ENCODE data around the gene NECTIN1. TPM values are rescaled to one million over a fixed set of nuclear protein-coding genes. Genes with fewer than 3 reads are reported as not detected.

NECTIN1 gene
- total and polyA plus RNA-seq, 7 experiments from 2014 or later = 0.30 to 4.2 (median 2.1) TPM

DNA sequence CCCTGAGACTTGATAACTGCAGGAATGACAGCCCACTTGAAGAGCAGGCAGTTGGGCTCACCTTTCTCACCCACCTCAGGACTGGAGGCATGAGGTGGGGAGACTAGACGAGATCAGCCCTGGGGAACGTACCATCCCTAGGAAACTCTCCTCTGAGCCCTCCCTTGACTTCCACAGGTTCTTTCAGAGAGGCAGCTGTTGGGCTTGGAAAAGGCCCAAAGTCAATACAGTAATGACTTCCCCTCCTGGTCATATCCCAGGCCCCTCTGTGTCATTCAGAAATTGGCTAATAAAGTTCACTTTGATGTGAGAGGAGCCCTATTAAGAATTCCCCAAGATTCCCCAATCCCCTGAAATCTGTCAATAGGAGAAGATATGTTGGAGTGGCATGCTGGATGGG, 5.8 kb upstream of the NECTIN1 start:
- Histone ChIP-seq H3K36me3 (ENCODE audit: control insufficient read depth in 2 of 3, insufficient read depth in 3 of 3, low read length in 3 of 3) (no peaks in the 10 kb centered on the region), H3K4me3 (ENCODE audit: low read length) (no peak overlapping the region), H3K27me3 (ENCODE audit: control insufficient read depth in 2 of 2, insufficient read depth in 2 of 2, low read length in 2 of 2) (peaks cover 0 to 4% of the 10 kb centered on the region in 2 donors), H3K27ac (ENCODE audit: low read depth, low read length) (no peak overlapping the region), H3K9me3 (ENCODE audit: control insufficient read depth in 2 of 3, low read length in 3 of 3) (no peaks in the 10 kb centered on the region), H3K4me1 (ENCODE audit: control insufficient read depth in 2 of 2, insufficient read depth in 2 of 2, low read length in 2 of 2) (peaks cover 3 to 5% of the 10 kb centered on the region in 2 donors)
- Mint-ChIP-seq H3K27me3 (peaks cover 23 to 41% (median 37%) of the 10 kb centered on the region in 5 donors), H3K9me3 (peaks cover 0 to 2% (median 0%) of the 10 kb centered on the region in 11 donors), H3K36me3 (no peaks in the 10 kb centered on the region), H3K27ac (no peak overlapping the region), H3K4me1 (peaks cover 0 to 8% (median 7%) of the 10 kb centered on the region in 7 donors), H3K4me3 (no peak overlapping the region)
- POLR2A ChIA-PET = no interaction called here
- intact Hi-C loops (cut with micrococcal nuclease) = no loop called here
- CTCF ChIA-PET = no interaction called here
- ATAC-seq (no peak), DNase-seq (no peak)

DNA sequence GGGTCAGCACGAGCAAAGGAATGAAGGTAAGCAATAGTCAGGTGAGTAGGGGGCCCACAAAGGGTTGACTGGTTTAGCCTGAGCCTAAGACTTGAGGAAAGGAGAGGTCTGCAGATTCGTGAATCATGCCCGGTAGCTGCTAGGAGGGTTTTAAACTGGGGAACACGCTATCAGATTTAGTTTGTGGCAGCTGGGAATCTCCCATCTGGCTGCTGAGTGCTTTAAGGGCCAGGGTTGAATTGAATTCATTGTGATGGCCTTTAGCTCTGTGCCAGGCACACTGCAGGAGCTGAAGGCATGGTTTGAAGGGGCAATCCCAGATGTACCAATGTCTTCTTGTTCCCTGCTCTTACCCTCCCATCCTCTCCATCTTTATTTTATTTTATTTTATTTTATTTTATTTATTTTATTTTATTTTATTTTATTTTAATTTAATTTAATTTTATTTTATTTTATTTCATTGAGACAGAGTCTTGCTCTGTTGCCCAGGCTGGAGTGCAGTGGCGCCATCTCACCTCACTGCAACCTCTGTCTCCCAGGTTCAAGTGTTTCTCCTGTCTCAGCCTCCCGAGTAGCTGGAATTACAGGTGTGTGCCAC, 1.9 kb upstream of the NECTIN1 start:
- no peak for ATAC-seq
- DNase-seq = no peak
- Mint-ChIP-seq H3K4me3 (peak overlapping the region in 6 of 10 donors; percentile 35 to 95 (median 84)), H3K36me3 (no peaks in the 10 kb centered on the region), H3K27me3 (peaks cover 18 to 64% (median 27%) of the 10 kb centered on the region in 5 donors), H3K9me3 (peaks cover 0 to 2% (median 0%) of the 10 kb centered on the region in 11 donors), H3K4me1 (peaks cover 0 to 17% (median 13%) of the 10 kb centered on the region in 7 donors), H3K27ac (no peak overlapping the region)
- CTCF ChIA-PET = interaction anchor here (0.6 to 0.7 kb wide), 2 partner anchors 8 to 57 kb away, joined by 3 read pairs; no protein-coding TSS in a partner anchor
- Histone ChIP-seq H3K36me3 (ENCODE audit: control insufficient read depth in 2 of 3, insufficient read depth in 3 of 3, low read length in 3 of 3) (no peaks in the 10 kb centered on the region), H3K9me3 (ENCODE audit: control insufficient read depth in 2 of 3, low read length in 3 of 3) (no peaks in the 10 kb centered on the region), H3K4me3 (ENCODE audit: low read length) (no peak overlapping the region), H3K27me3 (ENCODE audit: control insufficient read depth in 2 of 2, insufficient read depth in 2 of 2, low read length in 2 of 2) (peaks cover 0 to 4% of the 10 kb centered on the region in 2 donors), H3K27ac (ENCODE audit: low read depth, low read length) (no peak overlapping the region), H3K4me1 (ENCODE audit: control insufficient read depth in 2 of 2, insufficient read depth in 2 of 2, low read length in 2 of 2) (peaks cover 17 to 21% of the 10 kb centered on the region in 2 donors)
- POLR2A ChIA-PET = no interaction called here
- intact Hi-C loops (cut with micrococcal nuclease) = no loop called here

DNA sequence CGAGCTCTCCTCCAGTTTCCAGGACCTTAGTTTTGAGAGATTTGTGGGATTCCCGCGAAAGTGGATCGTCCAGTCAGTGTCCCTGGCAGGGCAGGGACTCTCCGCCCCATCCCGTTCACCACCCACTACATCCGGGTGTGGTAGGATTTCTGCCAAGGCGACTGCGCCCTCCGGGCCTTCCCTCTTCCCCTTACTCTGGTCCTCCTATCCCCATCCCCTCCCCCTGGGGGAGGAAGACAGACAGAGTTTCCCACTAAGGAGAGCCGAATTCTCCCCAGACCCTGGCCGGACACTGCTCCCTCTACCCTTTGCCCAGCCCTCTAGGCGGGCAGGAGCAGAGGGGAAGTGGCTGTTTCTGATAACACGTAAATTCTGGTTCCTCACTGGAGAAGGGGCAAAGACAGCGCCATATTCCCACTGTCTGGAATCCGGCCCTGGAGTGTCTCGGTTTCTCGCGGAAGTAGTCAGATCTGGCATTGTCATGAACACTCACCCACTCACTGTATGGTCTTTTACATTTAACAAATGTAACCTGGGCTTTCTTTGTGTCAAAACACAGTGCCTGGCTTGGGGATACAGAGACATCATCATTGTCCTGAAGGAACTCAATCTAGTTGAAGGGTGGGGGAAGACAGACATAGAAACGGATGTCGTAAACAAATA, 1.1 kb upstream of the NECTIN1 start:
- H3K4me3 ChIP-seq (ENCODE audit: low read length) = peak overlapping the region; percentile 69
- Mint-ChIP-seq H3K27me3 (peaks cover 17 to 67% (median 21%) of the 10 kb centered on the region in 5 donors), H3K4me1 (peaks cover 0 to 17% (median 13%) of the 10 kb centered on the region in 7 donors), H3K27ac (no peak overlapping the region), H3K9me3 (peaks cover 0 to 3% (median 0%) of the 10 kb centered on the region in 11 donors), H3K4me3 (peak overlapping the region; percentile 74 to 95 (median 81)), H3K36me3 (no peaks in the 10 kb centered on the region)
- POLR2A ChIA-PET = interaction anchor here (0.7 kb wide), 1 partner anchor 20 kb away, joined by 3 read pairs; no protein-coding TSS in a partner anchor
- peaks cover 17 to 21% of the 10 kb centered on the region in 2 donors for H3K4me1 ChIP-seq (ENCODE audit: control insufficient read depth in 2 of 2, insufficient read depth in 2 of 2, low read length in 2 of 2)
- no peak overlapping the region for H3K27ac ChIP-seq (ENCODE audit: low read depth, low read length)
- H3K36me3 ChIP-seq (ENCODE audit: control insufficient read depth in 2 of 3, insufficient read depth in 3 of 3, low read length in 3 of 3) = no peaks in the 10 kb centered on the region
- H3K9me3 ChIP-seq (ENCODE audit: control insufficient read depth in 2 of 3, low read length in 3 of 3) = no peaks in the 10 kb centered on the region
- ATAC-seq (no peak), DNase-seq (no peak)
- intact Hi-C loops (cut with micrococcal nuclease) = loop anchor here (1.0 to 10.0 kb wide), 11 partner anchors 11 to 605 kb away; partner anchors contain the start of genes ARHGEF12 (in 1 of the 2), OAF (in 1 of the 2) and USP2 (in 1 of the 2)
- H3K27me3 ChIP-seq (ENCODE audit: control insufficient read depth in 2 of 2, insufficient read depth in 2 of 2, low read length in 2 of 2) = peaks cover 0 to 4% of the 10 kb centered on the region in 2 donors
- CTCF ChIA-PET = interaction anchor here (0.6 to 1.7 kb wide), 6 partner anchors 9 to 366 kb away, joined by 3 to 7 read pairs (median 4); no protein-coding TSS in a partner anchor

DNA sequence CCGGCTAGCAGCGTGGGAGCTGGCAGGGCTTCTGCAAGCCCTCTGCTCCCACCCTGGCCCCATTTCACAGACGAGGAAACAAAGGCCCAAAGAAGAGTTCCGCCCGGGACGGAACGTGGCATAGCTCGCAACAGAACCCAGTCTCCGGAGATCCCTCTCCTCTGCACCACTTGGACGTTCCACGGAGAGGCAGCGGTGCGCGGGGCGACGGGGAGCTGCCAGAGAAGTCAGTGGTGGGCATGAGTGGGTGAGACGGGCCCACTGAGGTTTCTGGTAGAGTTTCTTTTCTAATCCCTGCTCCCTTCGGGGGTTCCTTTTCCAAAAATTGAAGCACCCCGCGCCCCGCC, 554 bp upstream of the NECTIN1 start:
- peaks cover 0 to 4% of the 10 kb centered on the region in 2 donors for H3K27me3 ChIP-seq (ENCODE audit: control insufficient read depth in 2 of 2, insufficient read depth in 2 of 2, low read length in 2 of 2)
- H3K4me3 ChIP-seq (ENCODE audit: low read length) = peak overlapping the region; percentile 69
- H3K27ac Mint-ChIP-seq = no peak overlapping the region
- H3K36me3 Mint-ChIP-seq = no peaks in the 10 kb centered on the region
- no peaks in the 10 kb centered on the region for H3K9me3 ChIP-seq (ENCODE audit: control insufficient read depth in 2 of 3, low read length in 3 of 3)
- H3K4me1 Mint-ChIP-seq = peaks cover 0 to 17% (median 13%) of the 10 kb centered on the region in 7 donors
- H3K36me3 ChIP-seq (ENCODE audit: control insufficient read depth in 2 of 3, insufficient read depth in 3 of 3, low read length in 3 of 3) = no peaks in the 10 kb centered on the region
- H3K27ac ChIP-seq (ENCODE audit: low read depth, low read length) = no peak overlapping the region
- peak overlapping the region; percentile 74 to 95 (median 81) for H3K4me3 Mint-ChIP-seq
- intact Hi-C loops (cut with micrococcal nuclease) = loop anchor here (1.0 to 10.0 kb wide), 11 partner anchors 12 to 605 kb away; partner anchors contain the start of genes ARHGEF12 (in 1 of the 2), OAF (in 1 of the 2) and USP2 (in 1 of the 2)
- ChIA-PET POLR2A (interaction anchor here (0.7 kb wide), 1 partner anchor 21 kb away, joined by 3 read pairs; no protein-coding TSS in a partner anchor), CTCF (interaction anchor here (0.6 to 1.7 kb wide), 8 partner anchors 8 to 365 kb away, joined by 3 to 7 read pairs (median 4); no protein-coding TSS in a partner anchor)
- DNase-seq = no peak
- ATAC-seq = peak; percentile 22
- peaks cover 0 to 3% (median 0%) of the 10 kb centered on the region in 11 donors for H3K9me3 Mint-ChIP-seq
- H3K4me1 ChIP-seq (ENCODE audit: control insufficient read depth in 2 of 2, insufficient read depth in 2 of 2, low read length in 2 of 2) = peaks cover 17 to 21% of the 10 kb centered on the region in 2 donors
- H3K27me3 Mint-ChIP-seq = peaks cover 12 to 72% (median 21%) of the 10 kb centered on the region in 5 donors

DNA sequence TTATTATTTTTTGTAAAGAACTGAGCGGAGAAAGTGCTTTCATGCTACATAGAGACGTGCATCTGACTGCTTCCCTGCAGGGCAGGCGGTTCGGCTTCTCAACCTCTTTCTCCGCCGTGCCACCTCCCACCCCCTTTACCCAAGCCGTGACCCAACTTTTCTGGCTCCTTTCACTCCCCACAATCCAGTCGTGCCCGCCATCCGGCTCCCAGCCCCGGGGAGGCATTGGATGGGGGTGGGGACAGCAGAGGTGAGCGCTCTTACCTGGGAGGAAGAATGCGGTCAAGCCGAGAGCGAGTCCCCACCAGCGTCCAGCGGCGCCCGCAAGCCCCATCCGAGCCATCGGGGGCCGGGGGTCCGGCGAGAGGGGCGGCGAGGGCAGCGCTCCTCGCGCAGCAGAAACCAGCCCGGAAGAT, 781 bp downstream of the NECTIN1 start:
- Histone ChIP-seq H3K27me3 (ENCODE audit: control insufficient read depth in 2 of 2, insufficient read depth in 2 of 2, low read length in 2 of 2) (peaks cover 0 to 4% of the 10 kb centered on the region in 2 donors), H3K4me3 (ENCODE audit: low read length) (peak overlapping the region; percentile 66), H3K9me3 (ENCODE audit: control insufficient read depth in 2 of 3, low read length in 3 of 3) (no peaks in the 10 kb centered on the region), H3K36me3 (ENCODE audit: control insufficient read depth in 2 of 3, insufficient read depth in 3 of 3, low read length in 3 of 3) (no peaks in the 10 kb centered on the region), H3K27ac (ENCODE audit: low read depth, low read length) (no peak overlapping the region), H3K4me1 (ENCODE audit: control insufficient read depth in 2 of 2, insufficient read depth in 2 of 2, low read length in 2 of 2) (peaks cover 17 to 21% of the 10 kb centered on the region in 2 donors)
- peak in 4 of 9 donors; percentile 9 to 27 (median 19) for DNase-seq
- Mint-ChIP-seq H3K4me1 (peaks cover 0 to 17% (median 13%) of the 10 kb centered on the region in 7 donors), H3K27me3 (peaks cover 8 to 72% (median 12%) of the 10 kb centered on the region in 5 donors), H3K36me3 (no peaks in the 10 kb centered on the region), H3K4me3 (peak overlapping the region; percentile 87 to 97 (median 94)), H3K9me3 (peaks cover 0 to 3% (median 0%) of the 10 kb centered on the region in 11 donors), H3K27ac (peak overlapping the region; percentile 34 to 87 (median 67))
- ChIA-PET CTCF (interaction anchor here (0.6 kb wide), 1 partner anchor 685 kb away, joined by 4 read pairs; no protein-coding TSS in a partner anchor), POLR2A (no interaction called here)
- intact Hi-C loops (cut with micrococcal nuclease) = loop anchor here in 1 of 2 donors (2.0 to 10.0 kb wide), 3 partner anchors 36 to 607 kb away; partner anchors contain the start of genes ARHGEF12 and OAF
- no peak for ATAC-seq

DNA sequence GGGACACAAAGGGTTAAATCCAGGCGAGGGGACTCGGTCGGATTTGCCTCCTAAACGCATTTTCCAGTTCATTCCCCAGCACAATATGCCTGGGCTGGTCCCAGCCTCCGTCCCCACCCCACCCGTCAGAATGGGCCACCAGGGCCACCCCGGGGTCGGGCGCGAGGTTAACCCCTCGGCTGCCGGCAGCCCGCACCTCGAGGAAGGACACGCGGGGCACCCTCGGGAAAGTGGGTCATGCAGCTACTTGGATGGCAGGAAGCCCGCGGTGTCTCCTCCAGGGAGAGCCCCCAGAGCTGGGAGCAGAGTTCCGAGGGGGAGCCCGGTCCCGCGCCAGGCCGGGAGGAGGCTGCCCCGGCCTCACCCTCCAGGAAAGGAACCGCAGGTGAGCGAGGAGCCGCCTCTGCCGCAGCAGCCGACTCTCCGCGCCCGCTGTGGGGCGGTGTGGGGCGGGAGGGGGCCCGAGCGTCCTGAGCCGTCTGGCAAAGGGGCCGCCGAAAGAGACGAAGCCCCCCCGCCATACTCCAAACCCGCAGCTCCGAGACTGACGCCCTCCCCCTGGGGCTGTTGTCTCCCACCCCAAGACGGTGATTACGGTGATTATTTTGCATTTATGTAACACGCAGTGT, 1.4 kb downstream of the NECTIN1 start:
- ATAC-seq = no peak
- H3K9me3 Mint-ChIP-seq = peaks cover 0 to 3% (median 0%) of the 10 kb centered on the region in 11 donors

More for the DNA sequence above, 1.4 kb downstream of the NECTIN1 start:
- Histone ChIP-seq H3K4me3 (ENCODE audit: low read length) (peak overlapping the region; percentile 66), H3K36me3 (ENCODE audit: control insufficient read depth in 2 of 3, insufficient read depth in 3 of 3, low read length in 3 of 3) (no peaks in the 10 kb centered on the region), H3K9me3 (ENCODE audit: control insufficient read depth in 2 of 3, low read length in 3 of 3) (no peaks in the 10 kb centered on the region), H3K27ac (ENCODE audit: low read depth, low read length) (no peak overlapping the region), H3K27me3 (ENCODE audit: control insufficient read depth in 2 of 2, insufficient read depth in 2 of 2, low read length in 2 of 2) (peaks cover 0 to 4% of the 10 kb centered on the region in 2 donors), H3K4me1 (ENCODE audit: control insufficient read depth in 2 of 2, insufficient read depth in 2 of 2, low read length in 2 of 2) (peaks cover 17 to 21% of the 10 kb centered on the region in 2 donors)
- H3K27ac Mint-ChIP-seq = peak overlapping the region in 6 of 9 donors; percentile 34 to 80 (median 67)
- intact Hi-C loops (cut with micrococcal nuclease) = loop anchor here in 1 of 2 donors (2.0 to 10.0 kb wide), 3 partner anchors 35 to 607 kb away; partner anchors contain the start of genes ARHGEF12 and OAF
- CTCF ChIA-PET = interaction anchor here (0.6 kb wide), 1 partner anchor 686 kb away, joined by 4 read pairs; no protein-coding TSS in a partner anchor
- peaks cover 8 to 70% (median 12%) of the 10 kb centered on the region in 5 donors for H3K27me3 Mint-ChIP-seq
- POLR2A ChIA-PET = no interaction called here
- H3K36me3 Mint-ChIP-seq = no peaks in the 10 kb centered on the region
- peaks cover 0 to 17% (median 13%) of the 10 kb centered on the region in 7 donors for H3K4me1 Mint-ChIP-seq
- H3K4me3 Mint-ChIP-seq = peak overlapping the region; percentile 87 to 97 (median 94)
- DNase-seq = peak in 4 of 9 donors; percentile 11 to 23 (median 12)

All from naive thymus-derived CD4-positive, alpha-beta T cell (primary cell).